ENCODE data around the gene PSMD3.

GRCh38 chr17:39973496-39973895 lies 7.1 kb upstream of the PSMD3 start:
- TF ChIP-seq CTCF (IDR thresholded peaks at IDR 0.05) (no peak), ZFX (IDR thresholded peaks at IDR 0.05; ENCODE audit: borderline replicate concordance) (no peak)
